Hepatocyte (in vitro differentiated cells): ENCODE results near the gene SMIM13. TPM values are rescaled to one million over a fixed set of nuclear protein-coding genes. Genes with fewer than 3 reads are reported as not detected.

Source experiments
- DNase-seq: peaks from one replicate; pipeline ENCODE4 v3.0.0-alpha.2; 2016; ENCODE audit warnings: low spot score
- H2AFZ ChIP-seq: fragments of 200-600 bp; sonication (generic); 2 replicates; pipeline ENCODE4 v1.6.0; 2016; ENCODE audit warnings: antibody characterized with exemption, mild to moderate bottlenecking
- H3K27ac ChIP-seq: fragments of 200-600 bp; sonication (generic); 2 replicates; pipeline ENCODE4 v1.5.1; 2016; ENCODE audit warnings: mild to moderate bottlenecking
- H3K27me3 ChIP-seq: fragments of 200-600 bp; sonication (generic); 2 replicates; pipeline ENCODE4 v1.6.1; 2016
- H3K36me3 ChIP-seq: fragments of 200-600 bp; sonication (generic); replicated peaks from 2 replicates; pipeline ENCODE4 v1.5.1; 2016; ENCODE audit warnings: low read depth; ENCODE audit not compliant: insufficient read depth
- H3K4me1 ChIP-seq: fragments of 200-600 bp; sonication (generic); 2 replicates; pipeline ENCODE4 v1.5.1; 2016; ENCODE audit warnings: mild to moderate bottlenecking, moderate library complexity; ENCODE audit not compliant: insufficient read depth
- H3K4me2 ChIP-seq: fragments of 200-600 bp; sonication (generic); 2 replicates; pipeline ENCODE4 v1.6.0; 2016
- H3K4me3 ChIP-seq: fragments of 200-600 bp; sonication (generic); 2 replicates; pipeline ENCODE4 v1.5.1; 2016; ENCODE audit warnings: mild to moderate bottlenecking
- H3K79me2 ChIP-seq: fragments of 200-600 bp; sonication (generic); 2 replicates; pipeline ENCODE4 v1.6.0; 2017; ENCODE audit warnings: mild to moderate bottlenecking
- H3K9me2 ChIP-seq: fragments of 200-600 bp; sonication (generic); replicated peaks from 2 replicates; pipeline ENCODE4 v1.6.0; 2017; ENCODE audit warnings: mild to moderate bottlenecking; ENCODE audit not compliant: insufficient read depth
- H3K9me3 ChIP-seq: fragments of 200-600 bp; sonication (generic); 2 replicates; pipeline ENCODE4 v1.5.1; 2016; ENCODE audit warnings: low read depth, mild to moderate bottlenecking
- H4K20me1 ChIP-seq: fragments of 200-600 bp; sonication (generic); 2 replicates; pipeline ENCODE4 v1.6.0; 2016; ENCODE audit warnings: mild to moderate bottlenecking; ENCODE audit not compliant: insufficient read depth, poor library complexity, severe bottlenecking
- CTCF ChIP-seq: fragments of 200-600 bp; sonication (generic); IDR thresholded peaks from 2 replicates; pipeline ENCODE4 v1.5.1; 2016; ENCODE audit warnings: antibody characterized with exemption, mild to moderate bottlenecking; ENCODE audit not compliant: poor library complexity
- EZH2 ChIP-seq: fragments of 200-600 bp; sonication (generic); IDR thresholded peaks from 2 replicates; pipeline ENCODE4 v1.6.1; 2016; ENCODE audit warnings: antibody characterized with exemption, mild to moderate bottlenecking, borderline replicate concordance
- EZH2phosphoT487 ChIP-seq: fragments of 200-600 bp; sonication (generic); IDR thresholded peaks from one replicate; pipeline ENCODE4 v1.6.1; 2018; ENCODE audit warnings: antibody characterized with exemption, mild to moderate bottlenecking, low read depth, moderate library complexity; ENCODE audit not compliant: unreplicated experiment, severe bottlenecking
- WGBS: methylation state at CpG from one replicate; pipeline ENCODE4 v1.1.6; 2016; ENCODE audit warnings: low lambda C conversion rate; ENCODE audit errors: missing lambda C conversion rate; 5-methylcytosine and 5-hydroxymethylcytosine counted together
- polyA plus RNA-seq: library from polyadenylated mRNA; unstranded; fragments of >200 nt; fragmentation: Nextera tagmentation; extraction: Ambion mirVana; gene quantifications from 2 replicates; pipeline ENCODE4 v1.2.1, GENCODE V29; 2016
- total RNA-seq: library from RNA; depleted of rRNA; stranded (reverse); fragments of >200 nt; gene quantifications from 2 replicates; pipeline ENCODE4 v1.2.3, GENCODE V29; 2014

Gene SMIM13
- total RNA-seq (16.0 and 18.2 TPM in 2 replicates), polyA plus RNA-seq (9.3 and 12.3 TPM in 2 replicates)

GRCh38 chr6:11093626-11094410 lies at the start of gene SMIM13:
TSS of gene SMIM13 (plus strand) at chr6:11093834. CDS start at chr6:11094314, 480 bp downstream.
- Histone ChIP-seq H3K4me3 (peak within 1 kb of the TSS; percentile 91), H3K36me3 (no peaks in the 10 kb centered on the region), H3K9me2 (no peaks in the 10 kb centered on the region), H2AFZ (peak within 1 kb of the TSS; percentile 96), H4K20me1 (no peaks in the 10 kb centered on the region), H3K9me3 (no peaks in the 10 kb centered on the region), H3K27me3 (no peaks in the 10 kb centered on the region), H3K27ac (peak within 1 kb of the TSS; percentile 98), H3K4me2 (peak within 1 kb of the TSS; percentile 78), H3K4me1 (peaks cover 15% of the 10 kb centered on the region), H3K79me2 (peaks cover 35% of the 10 kb centered on the region)
- peak; percentile 52 for TF ChIP-seq CTCF
- no peak for TF ChIP-seq EZH2phosphoT487
- WGBS, result 1% methylated on average over 72 of the region's 90 CpGs
- DNase-seq, result peak; percentile 98

- Histone ChIP-seq H3K27ac (no peak within 1 kb of the TSS), H3K9me2 (no peaks in the 10 kb centered on the region), H3K4me2 (peak within 1 kb of the TSS; percentile 96), H3K36me3 (no peaks in the 10 kb centered on the region), H4K20me1 (no peaks in the 10 kb centered on the region), H3K9me3 (no peaks in the 10 kb centered on the region), H3K4me3 (peak within 1 kb of the TSS; percentile 89), H3K27me3 (peaks cover 25% of the 10 kb centered on the region), H2AFZ (peak within 1 kb of the TSS; percentile 64), H3K79me2 (peaks cover 19% of the 10 kb centered on the region), H3K4me1 (no peaks in the 10 kb centered on the region)
- WGBS, result 2% methylated on average over 39 of the region's 124 CpGs
- DNase-seq, result peak; percentile 88
- TF ChIP-seq EZH2phosphoT487 (no peak), EZH2 (no peak), CTCF (peak; percentile 76)
These were observed 49.5 kb upstream of the SMIM13 start, which contains the start of gene ELOVL2 for GRCh38 chr6:11043961-11044711. TSS of gene ELOVL2 (minus strand) at chr6:11044305. CDS start at chr6:11044230, 75 bp downstream.

- DNase-seq, result no peak
- Histone ChIP-seq H3K9me3 (no peaks in the 10 kb centered on the region), H2AFZ (peak overlapping the region; percentile 60), H3K4me2 (peak overlapping the region; percentile 79), H3K4me3 (peak overlapping the region; percentile 27), H3K27me3 (peaks cover 25% of the 10 kb centered on the region), H3K27ac (no peak overlapping the region), H3K36me3 (no peaks in the 10 kb centered on the region), H4K20me1 (no peaks in the 10 kb centered on the region), H3K4me1 (no peaks in the 10 kb centered on the region), H3K9me2 (no peaks in the 10 kb centered on the region), H3K79me2 (peaks cover 18% of the 10 kb centered on the region)
- 42% methylated on average over 23 of the region's 23 CpGs for WGBS
- TF ChIP-seq CTCF, result no peak
- no peak for TF ChIP-seq EZH2phosphoT487
- no peak for TF ChIP-seq EZH2
These were observed 48.9 kb upstream of the SMIM13 start for GRCh38 chr6:11044712-11045167.
